Measurements from ENCODE around the gene RPL39. TPM values are rescaled to one million over a fixed set of nuclear protein-coding genes. Genes with fewer than 3 reads are reported as not detected.

The RPL39 gene
- total RNA-seq = 1,000 to 10,000 TPM; 4,874 to 7,757 (median 5,738) TPM

GRCh38 chrX:119791437-119792231 lies at the start of gene RPL39:
Gene RPL39, minus strand, starts transcription at chrX:119791630. Its CDS starts 54 bp downstream, at chrX:119791576.
- TF ChIP-seq, protein P1, sequence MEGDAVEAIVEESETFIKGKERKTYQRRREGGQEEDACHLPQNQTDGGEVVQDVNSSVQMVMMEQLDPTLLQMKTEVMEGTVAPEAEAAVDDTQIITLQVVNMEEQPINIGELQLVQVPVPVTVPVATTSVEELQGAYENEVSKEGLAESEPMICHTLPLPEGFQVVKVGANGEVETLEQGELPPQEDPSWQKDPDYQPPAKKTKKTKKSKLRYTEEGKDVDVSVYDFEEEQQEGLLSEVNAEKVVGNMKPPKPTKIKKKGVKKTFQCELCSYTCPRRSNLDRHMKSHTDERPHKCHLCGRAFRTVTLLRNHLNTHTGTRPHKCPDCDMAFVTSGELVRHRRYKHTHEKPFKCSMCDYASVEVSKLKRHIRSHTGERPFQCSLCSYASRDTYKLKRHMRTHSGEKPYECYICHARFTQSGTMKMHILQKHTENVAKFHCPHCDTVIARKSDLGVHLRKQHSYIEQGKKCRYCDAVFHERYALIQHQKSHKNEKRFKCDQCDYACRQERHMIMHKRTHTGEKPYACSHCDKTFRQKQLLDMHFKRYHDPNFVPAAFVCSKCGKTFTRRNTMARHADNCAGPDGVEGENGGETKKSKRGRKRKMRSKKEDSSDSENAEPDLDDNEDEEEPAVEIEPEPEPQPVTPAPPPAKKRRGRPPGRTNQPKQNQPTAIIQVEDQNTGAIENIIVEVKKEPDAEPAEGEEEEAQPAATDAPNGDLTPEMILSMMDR (IDR thresholded peaks at IDR 0.05; ENCODE audit: low read depth) = no peak

DNA sequence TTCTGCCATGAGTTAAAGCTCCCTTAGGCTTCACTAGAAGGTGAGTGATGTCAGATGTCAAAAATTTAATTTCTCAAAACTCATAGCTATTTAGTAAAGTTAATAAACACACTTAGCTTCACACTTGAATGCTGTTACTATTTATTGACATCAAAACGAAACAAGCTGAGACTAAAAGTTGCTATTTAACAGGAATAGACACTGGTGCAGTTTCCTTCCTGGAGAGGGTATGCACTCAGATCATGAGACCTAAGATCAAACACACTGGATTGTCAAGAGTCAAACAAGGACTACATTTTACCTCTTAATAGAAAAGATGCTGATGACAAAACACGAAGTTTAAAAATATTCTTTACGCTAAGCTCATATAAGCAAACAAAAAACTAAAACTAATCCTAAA lies 42.5 kb upstream of the RPL39 start:
- TF ChIP-seq, protein P1 (IDR thresholded peaks at IDR 0.05; ENCODE audit: low read depth) = no peak

GRCh38 chrX:119828446-119828845 lies 37.0 kb upstream of the RPL39 start:
- TF ChIP-seq, protein P1 (IDR thresholded peaks at IDR 0.05; ENCODE audit: low read depth) = no peak

DNA sequence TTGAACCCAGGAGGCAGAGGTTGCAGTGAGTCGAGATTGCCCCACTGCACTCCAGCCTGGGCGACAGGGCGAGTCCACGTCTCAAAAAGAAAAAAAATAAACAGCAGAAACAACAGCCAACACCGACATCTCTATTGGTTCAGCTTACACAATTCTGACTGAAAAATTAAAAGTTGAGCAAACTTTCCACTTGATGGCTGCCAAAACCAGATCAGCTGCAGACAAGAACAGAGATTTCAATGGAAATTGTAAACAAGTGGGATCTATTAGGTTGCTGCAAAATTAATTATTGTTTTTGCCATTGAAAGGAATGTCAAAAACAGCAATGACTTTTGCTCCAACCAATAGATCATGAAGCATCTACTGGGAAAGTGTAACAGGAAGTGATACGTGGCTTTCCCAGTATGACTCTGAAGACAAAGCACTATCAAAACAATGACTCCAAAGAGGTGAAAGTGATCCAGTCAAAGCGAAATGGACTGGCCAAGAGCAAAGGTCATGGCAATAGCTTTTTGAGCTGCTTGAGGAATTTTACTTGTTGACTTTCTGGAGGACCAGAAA lies 35.0 kb upstream of the RPL39 start:
- TF ChIP-seq, protein P1 (IDR thresholded peaks at IDR 0.05; ENCODE audit: low read depth) = no peak

DNA sequence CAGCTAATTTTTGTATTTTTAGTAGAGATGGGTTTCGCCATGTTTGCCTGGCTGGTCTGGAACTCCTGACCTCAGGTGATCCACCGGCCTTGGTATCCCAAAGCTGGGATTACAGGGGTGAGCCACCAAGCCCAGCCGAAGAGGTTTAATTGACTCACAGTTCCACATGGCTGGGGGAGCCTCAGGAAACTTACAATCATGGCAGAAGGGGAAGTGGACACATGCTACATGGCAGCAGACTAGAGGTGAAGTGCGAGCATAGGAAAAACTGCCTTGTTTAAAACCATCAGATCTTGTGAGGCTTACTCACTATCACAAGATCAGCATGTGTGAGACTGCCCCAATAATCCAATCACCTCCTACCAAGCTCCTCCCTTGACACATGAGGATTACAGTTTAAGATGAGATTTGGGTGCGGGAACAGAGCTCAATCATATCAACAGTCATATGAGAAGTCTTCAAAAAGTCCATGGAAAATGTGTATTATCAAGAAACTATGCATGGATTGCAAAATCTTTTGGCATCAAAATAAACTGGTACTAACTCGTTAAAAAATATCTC lies 25.8 kb upstream of the RPL39 start:
- TF ChIP-seq, protein P1 (IDR thresholded peaks at IDR 0.05; ENCODE audit: low read depth) = no peak

DNA sequence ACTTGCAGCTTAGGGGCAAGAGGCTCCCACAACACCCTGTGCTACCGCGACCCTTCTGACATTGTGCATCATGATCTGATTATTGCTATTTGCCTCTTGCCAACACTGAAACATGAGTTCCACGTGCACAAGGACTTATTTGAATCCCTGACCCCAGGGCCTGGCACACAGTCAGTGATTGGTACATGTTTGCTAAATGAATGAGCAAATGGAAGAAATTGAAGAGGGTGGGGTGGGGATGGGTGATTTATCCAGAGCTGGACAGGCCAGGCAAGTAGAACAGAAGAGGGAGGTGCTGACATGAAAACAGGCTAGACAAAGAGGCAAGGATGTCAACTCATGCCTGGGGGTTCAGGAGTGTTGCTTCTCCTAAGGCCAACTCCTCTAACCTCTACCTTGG lies 24.9 kb upstream of the RPL39 start:
- TF ChIP-seq, protein P1 (IDR thresholded peaks at IDR 0.05; ENCODE audit: low read depth) = no peak

DNA sequence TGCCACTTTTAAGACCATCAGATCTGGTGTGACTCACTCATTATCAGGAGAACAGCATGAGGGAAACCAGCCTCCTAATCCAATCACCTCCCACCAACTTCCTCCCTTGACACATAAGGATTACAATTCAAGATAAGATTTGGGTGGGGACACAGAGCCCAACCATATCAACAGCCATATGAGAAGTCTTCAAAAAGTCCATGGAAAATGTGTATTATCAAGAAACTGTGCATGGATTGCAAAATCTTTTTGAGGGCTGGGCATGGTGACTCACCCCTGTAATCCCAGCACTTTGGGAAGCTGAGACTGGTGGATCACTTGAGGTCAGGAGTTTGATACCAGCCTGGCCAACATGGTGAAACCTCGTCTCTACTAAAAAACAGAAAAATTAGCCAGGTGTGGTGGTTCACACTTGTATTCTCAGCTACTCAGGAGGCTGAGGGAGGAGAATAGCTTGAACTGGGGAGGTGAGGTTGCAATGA lies 17.8 kb upstream of the RPL39 start:
- TF ChIP-seq, protein P1 (IDR thresholded peaks at IDR 0.05; ENCODE audit: low read depth) = no peak

Measured in subcutaneous adipose tissue (tissue), 4 donors.